Hematopoietic multipotent progenitor cell treated with erythropoietin and hydrocortisone succinate and interleukin-3 and kit ligand, for 8 days (in vitro differentiated cells): ENCODE data around the gene PSENEN.

Experiments
- DNase-seq: peaks from one replicate; pipeline ENCODE4 v3.0.0-alpha.2; 2015

PSENEN gene

GRCh38 chr19:35775298-35776101, 30.0 kb downstream of the PSENEN start, which contains the start of gene ARHGAP33:
TSS of gene ARHGAP33 (plus strand) at chr19:35775564. CDS start at chr19:35775659, 95 bp downstream.
- DNase-seq, result peak; percentile 99

- DNase-seq, result no peak
Measured at GRCh38 chr19:35776102-35776788, 30.8 kb downstream of the PSENEN start.

GRCh38 chr19:35777086-35777841, 31.8 kb downstream of the PSENEN start:
- no peak for DNase-seq

- no peak for DNase-seq
Measured at GRCh38 chr19:35777961-35778360, 32.5 kb downstream of the PSENEN start.

GRCh38 chr19:35779033-35779432, 33.6 kb downstream of the PSENEN start:
- no peak for DNase-seq

- no peak for DNase-seq
Measured at GRCh38 chr19:35780058-35780457, 34.6 kb downstream of the PSENEN start.

- no peak for DNase-seq
Measured at GRCh38 chr19:35780717-35781116, 35.3 kb downstream of the PSENEN start.

GRCh38 chr19:35781650-35782049, 36.2 kb downstream of the PSENEN start:
- DNase-seq, result no peak

GRCh38 chr19:35782589-35782988, 37.1 kb downstream of the PSENEN start:
- no peak for DNase-seq

GRCh38 chr19:35783469-35784434, 38.3 kb downstream of the PSENEN start:
- DNase-seq, result no peak

GRCh38 chr19:35784503-35785338, 39.3 kb downstream of the PSENEN start:
- no peak for DNase-seq

GRCh38 chr19:35785339-35785627, 39.8 kb downstream of the PSENEN start:
- DNase-seq, result no peak

- DNase-seq, result no peak
Measured at GRCh38 chr19:35786299-35787160, 41.1 kb downstream of the PSENEN start.

GRCh38 chr19:35787227-35787799, 41.9 kb downstream of the PSENEN start:
- DNase-seq, result no peak

GRCh38 chr19:35788205-35788960, 42.9 kb downstream of the PSENEN start:
- DNase-seq, result no peak

- DNase-seq, result no peak
Measured at GRCh38 chr19:35789195-35789977, 43.9 kb downstream of the PSENEN start.

- DNase-seq, result no peak
Measured at GRCh38 chr19:35789978-35790944, 44.8 kb downstream of the PSENEN start.
